Measurements from ENCODE around the gene TFF2.

Gene TFF2

GRCh38 chr21:42330380-42331371 is 20.1 kb downstream of the TFF2 start:
- Histone ChIP-seq H3K9me3 (ENCODE audit: low read length) (peaks cover 6% of the 10 kb centered on the region; the same call in 1 of the 2 replicates), H4K20me1 (ENCODE audit: insufficient read depth, low read length) (no peaks in the 10 kb centered on the region), H3K27me3 (ENCODE audit: insufficient read depth, low read length) (peaks cover 6% of the 10 kb centered on the region; the same call in 1 of the 2 replicates), H3K9ac (ENCODE audit: low read length) (no peak overlapping the region), H3K36me3 (ENCODE audit: insufficient read depth, low read length) (no peaks in the 10 kb centered on the region), H3F3A (ENCODE audit: insufficient read depth, low read length) (no peaks in the 10 kb centered on the region), H3K79me2 (ENCODE audit: insufficient read depth, low read length) (no peaks in the 10 kb centered on the region), H3K4me1 (ENCODE audit: insufficient read depth, low read length, severe bottlenecking) (no peaks in the 10 kb centered on the region), H3K4me2 (ENCODE audit: low read length) (no peak overlapping the region), H3K27ac (ENCODE audit: low read depth, low read length, poor library complexity, severe bottlenecking) (no peak overlapping the region), H3K9me2 (ENCODE audit: low read depth, low read length) (no peaks in the 10 kb centered on the region), H2AFZ (ENCODE audit: low read length) (no peak overlapping the region), H3K4me3 (ENCODE audit: low read depth, low read length, poor library complexity, severe bottlenecking) (no peak overlapping the region)
- no peak for TF ChIP-seq EZH2 (IDR thresholded peaks at IDR 0.05; ENCODE audit: borderline replicate concordance, low read length)
- no peak for TF ChIP-seq CTCF (IDR thresholded peaks at IDR 0.05; ENCODE audit: low read length)

GRCh38 chr21:42324896-42325295 is 25.9 kb downstream of the TFF2 start:
- Histone ChIP-seq H4K20me1 (ENCODE audit: insufficient read depth, low read length) (no peaks in the 10 kb centered on the region), H3K9ac (ENCODE audit: low read length) (no peak overlapping the region), H3K9me3 (ENCODE audit: low read length) (no peaks in the 10 kb centered on the region), H3F3A (ENCODE audit: insufficient read depth, low read length) (no peaks in the 10 kb centered on the region), H3K9me2 (ENCODE audit: low read depth, low read length) (no peaks in the 10 kb centered on the region), H3K27ac (ENCODE audit: low read depth, low read length, poor library complexity, severe bottlenecking) (no peak overlapping the region), H3K79me2 (ENCODE audit: insufficient read depth, low read length) (no peaks in the 10 kb centered on the region), H3K4me2 (ENCODE audit: low read length) (no peak overlapping the region), H3K4me1 (ENCODE audit: insufficient read depth, low read length, severe bottlenecking) (peaks cover under 1% of the 10 kb centered on the region), H2AFZ (ENCODE audit: low read length) (no peak overlapping the region), H3K27me3 (ENCODE audit: insufficient read depth, low read length) (peaks cover 12% of the 10 kb centered on the region; the same call in 1 of the 2 replicates), H3K36me3 (ENCODE audit: insufficient read depth, low read length) (no peaks in the 10 kb centered on the region), H3K4me3 (ENCODE audit: low read depth, low read length, poor library complexity, severe bottlenecking) (no peak overlapping the region)
- TF ChIP-seq EZH2 (IDR thresholded peaks at IDR 0.05; ENCODE audit: borderline replicate concordance, low read length) = no peak
- no peak for TF ChIP-seq CTCF (IDR thresholded peaks at IDR 0.05; ENCODE audit: low read length)

- TF ChIP-seq CTCF (IDR thresholded peaks at IDR 0.05; ENCODE audit: low read length) (no peak), EZH2 (IDR thresholded peaks at IDR 0.05; ENCODE audit: borderline replicate concordance, low read length) (no peak)
- Histone ChIP-seq H3K27me3 (ENCODE audit: insufficient read depth, low read length) (peaks cover 12% of the 10 kb centered on the region; the same call in 1 of the 2 replicates), H3K9me2 (ENCODE audit: low read depth, low read length) (no peaks in the 10 kb centered on the region), H3K27ac (ENCODE audit: low read depth, low read length, poor library complexity, severe bottlenecking) (no peak overlapping the region), H3F3A (ENCODE audit: insufficient read depth, low read length) (no peaks in the 10 kb centered on the region), H3K4me3 (ENCODE audit: low read depth, low read length, poor library complexity, severe bottlenecking) (no peak overlapping the region), H2AFZ (ENCODE audit: low read length) (no peak overlapping the region), H3K4me2 (ENCODE audit: low read length) (no peak overlapping the region), H4K20me1 (ENCODE audit: insufficient read depth, low read length) (no peaks in the 10 kb centered on the region), H3K9me3 (ENCODE audit: low read length) (no peaks in the 10 kb centered on the region), H3K9ac (ENCODE audit: low read length) (no peak overlapping the region), H3K36me3 (ENCODE audit: insufficient read depth, low read length) (no peaks in the 10 kb centered on the region), H3K79me2 (ENCODE audit: insufficient read depth, low read length) (no peaks in the 10 kb centered on the region), H3K4me1 (ENCODE audit: insufficient read depth, low read length, severe bottlenecking) (peaks cover 7% of the 10 kb centered on the region)
These were observed 28.9 kb downstream of the TFF2 start for GRCh38 chr21:42321845-42322244.

Measured in OCI-LY1 (cell line).